ENCODE data around the gene CRHR1.

Gene CRHR1

GRCh38 chr17:45775576-45776011 is 8.5 kb upstream of the CRHR1 start:
- Histone ChIP-seq H3K4me1 (ENCODE audit: control insufficient read depth, insufficient read depth, low read length, poor library complexity, severe bottlenecking) (no peaks in the 10 kb centered on the region), H3K27ac (ENCODE audit: insufficient read depth, low read length, poor library complexity, severe bottlenecking) (no peak overlapping the region), H3K36me3 (ENCODE audit: control insufficient read depth, insufficient read depth, low read length) (no peaks in the 10 kb centered on the region), H3K4me3 (ENCODE audit: insufficient read depth, low read depth, low read length, poor library complexity, severe bottlenecking) (no peak overlapping the region), H3K9me3 (ENCODE audit: control insufficient read depth, low read length) (no peaks in the 10 kb centered on the region), H3K27me3 (replicated peaks; ENCODE audit: control insufficient read depth, insufficient read depth, low read length, poor library complexity, severe bottlenecking) (no peaks in the 10 kb centered on the region)
- no peak for DNase-seq

- no peak for DNase-seq
- Histone ChIP-seq H3K9me3 (ENCODE audit: control insufficient read depth, low read length) (no peaks in the 10 kb centered on the region), H3K36me3 (ENCODE audit: control insufficient read depth, insufficient read depth, low read length) (no peaks in the 10 kb centered on the region), H3K4me1 (ENCODE audit: control insufficient read depth, insufficient read depth, low read length, poor library complexity, severe bottlenecking) (no peaks in the 10 kb centered on the region), H3K4me3 (ENCODE audit: insufficient read depth, low read depth, low read length, poor library complexity, severe bottlenecking) (no peak overlapping the region), H3K27ac (ENCODE audit: insufficient read depth, low read length, poor library complexity, severe bottlenecking) (no peak overlapping the region), H3K27me3 (replicated peaks; ENCODE audit: control insufficient read depth, insufficient read depth, low read length, poor library complexity, severe bottlenecking) (peaks cover 3% of the 10 kb centered on the region)
Measured at GRCh38 chr17:45776896-45777295, 7.2 kb upstream of the CRHR1 start.

DNA sequence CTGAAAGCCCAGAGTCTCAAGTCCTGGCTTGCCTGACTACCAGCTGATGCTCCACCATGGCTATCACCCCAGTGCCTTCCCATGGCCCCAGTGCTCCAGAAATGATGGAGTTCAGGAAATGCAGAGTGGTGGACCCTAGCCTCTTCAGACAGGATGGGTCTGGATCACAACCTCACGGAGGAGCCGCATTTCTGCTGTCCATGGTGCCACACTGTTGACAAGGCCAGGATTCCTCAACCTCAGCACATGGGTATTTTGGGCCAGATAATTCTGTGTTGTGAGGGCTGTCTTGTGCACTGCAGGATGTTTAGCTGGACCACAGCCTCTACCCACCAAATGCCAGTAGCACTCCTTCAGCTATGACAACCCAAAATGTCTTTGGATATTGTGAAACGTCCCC is 6.7 kb upstream of the CRHR1 start:
- DNase-seq: no peak
- Histone ChIP-seq H3K9me3 (ENCODE audit: control insufficient read depth, low read length) (no peaks in the 10 kb centered on the region), H3K27me3 (replicated peaks; ENCODE audit: control insufficient read depth, insufficient read depth, low read length, poor library complexity, severe bottlenecking) (peaks cover 4% of the 10 kb centered on the region)

GRCh38 chr17:45780921-45781320 is 3.2 kb upstream of the CRHR1 start:
- H3K4me3 ChIP-seq (ENCODE audit: insufficient read depth, low read depth, low read length, poor library complexity, severe bottlenecking): no peak overlapping the region
- H3K27me3 ChIP-seq (replicated peaks; ENCODE audit: control insufficient read depth, insufficient read depth, low read length, poor library complexity, severe bottlenecking): peaks cover 23% of the 10 kb centered on the region

More for the DNA sequence above, 6.7 kb upstream of the CRHR1 start:
- no peaks in the 10 kb centered on the region for H3K36me3 ChIP-seq (ENCODE audit: control insufficient read depth, insufficient read depth, low read length)
- H3K4me1 ChIP-seq (ENCODE audit: control insufficient read depth, insufficient read depth, low read length, poor library complexity, severe bottlenecking): no peaks in the 10 kb centered on the region
- H3K27ac ChIP-seq (ENCODE audit: insufficient read depth, low read length, poor library complexity, severe bottlenecking): no peak overlapping the region
- H3K4me3 ChIP-seq (ENCODE audit: insufficient read depth, low read depth, low read length, poor library complexity, severe bottlenecking): no peak overlapping the region

GRCh38 chr17:45782889-45783592 is 1.1 kb upstream of the CRHR1 start:
- peak overlapping the region; percentile 54 for H3K4me3 ChIP-seq (ENCODE audit: insufficient read depth, low read depth, low read length, poor library complexity, severe bottlenecking)
- H3K27me3 ChIP-seq (replicated peaks; ENCODE audit: control insufficient read depth, insufficient read depth, low read length, poor library complexity, severe bottlenecking): peaks cover 23% of the 10 kb centered on the region
- H3K27ac ChIP-seq (ENCODE audit: insufficient read depth, low read length, poor library complexity, severe bottlenecking): no peak overlapping the region
- DNase-seq: peak in 1 of 3 donors; percentile 6
- peaks cover 16% of the 10 kb centered on the region for H3K4me1 ChIP-seq (ENCODE audit: control insufficient read depth, insufficient read depth, low read length, poor library complexity, severe bottlenecking)
- H3K36me3 ChIP-seq (ENCODE audit: control insufficient read depth, insufficient read depth, low read length): no peaks in the 10 kb centered on the region
- H3K9me3 ChIP-seq (ENCODE audit: control insufficient read depth, low read length): no peaks in the 10 kb centered on the region

More at GRCh38 chr17:45780921-45781320, 3.2 kb upstream of the CRHR1 start:
- no peak for DNase-seq
- Histone ChIP-seq H3K27ac (ENCODE audit: insufficient read depth, low read length, poor library complexity, severe bottlenecking) (no peak overlapping the region), H3K36me3 (ENCODE audit: control insufficient read depth, insufficient read depth, low read length) (no peaks in the 10 kb centered on the region), H3K4me1 (ENCODE audit: control insufficient read depth, insufficient read depth, low read length, poor library complexity, severe bottlenecking) (peaks cover 16% of the 10 kb centered on the region), H3K9me3 (ENCODE audit: control insufficient read depth, low read length) (no peaks in the 10 kb centered on the region)

GRCh38 chr17:45783593-45784292 is 377 bp upstream of the CRHR1 start:
- Histone ChIP-seq H3K27me3 (replicated peaks; ENCODE audit: control insufficient read depth, insufficient read depth, low read length, poor library complexity, severe bottlenecking) (peaks cover 23% of the 10 kb centered on the region), H3K36me3 (ENCODE audit: control insufficient read depth, insufficient read depth, low read length) (no peaks in the 10 kb centered on the region), H3K4me1 (ENCODE audit: control insufficient read depth, insufficient read depth, low read length, poor library complexity, severe bottlenecking) (peaks cover 16% of the 10 kb centered on the region), H3K4me3 (ENCODE audit: insufficient read depth, low read depth, low read length, poor library complexity, severe bottlenecking) (peak overlapping the region; percentile 54), H3K27ac (ENCODE audit: insufficient read depth, low read length, poor library complexity, severe bottlenecking) (no peak overlapping the region), H3K9me3 (ENCODE audit: control insufficient read depth, low read length) (no peaks in the 10 kb centered on the region)
- DNase-seq: no peak

DNA sequence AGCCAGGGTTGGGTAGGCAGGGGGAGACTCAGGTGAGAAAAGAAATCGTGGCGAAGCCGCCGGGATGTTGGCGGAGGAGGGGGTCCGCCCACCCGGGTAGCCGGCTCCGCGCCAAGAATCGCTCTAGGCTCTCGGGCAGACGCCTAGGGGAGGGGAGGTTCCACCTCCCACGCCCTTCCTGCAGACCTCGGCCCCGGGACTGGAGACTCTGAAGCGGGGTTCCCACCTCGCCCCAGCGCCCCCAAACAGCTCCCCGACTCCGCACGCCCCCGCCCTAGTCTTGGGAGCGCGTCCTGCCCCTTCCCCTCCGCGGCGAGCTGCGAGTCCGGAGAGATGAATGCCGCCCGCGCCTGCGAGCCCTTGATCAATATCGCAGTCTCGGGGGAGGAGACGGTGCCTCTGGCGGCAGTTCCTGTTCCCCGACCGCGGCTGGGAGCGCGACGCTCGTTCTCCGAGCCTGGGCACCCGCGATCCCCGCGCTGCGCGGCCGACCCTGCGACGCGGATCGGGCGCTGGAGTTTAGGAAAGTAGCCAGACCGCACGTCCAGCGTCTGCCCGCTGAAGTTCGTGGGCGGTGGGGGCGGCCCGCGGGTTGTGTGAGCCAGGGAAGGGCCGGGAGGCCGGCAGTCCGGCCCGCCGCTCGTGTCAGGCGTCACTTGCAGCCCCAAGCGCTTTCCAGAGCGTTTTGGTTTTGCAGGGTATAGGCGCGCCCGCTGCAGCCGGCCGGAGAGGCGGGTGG is 790 bp downstream of the CRHR1 start:
- no peak for DNase-seq
- Histone ChIP-seq H3K4me1 (ENCODE audit: control insufficient read depth, insufficient read depth, low read length, poor library complexity, severe bottlenecking) (peaks cover 16% of the 10 kb centered on the region), H3K27me3 (replicated peaks; ENCODE audit: control insufficient read depth, insufficient read depth, low read length, poor library complexity, severe bottlenecking) (peaks cover 23% of the 10 kb centered on the region), H3K36me3 (ENCODE audit: control insufficient read depth, insufficient read depth, low read length) (no peaks in the 10 kb centered on the region), H3K9me3 (ENCODE audit: control insufficient read depth, low read length) (no peaks in the 10 kb centered on the region), H3K27ac (ENCODE audit: insufficient read depth, low read length, poor library complexity, severe bottlenecking) (no peak overlapping the region), H3K4me3 (ENCODE audit: insufficient read depth, low read depth, low read length, poor library complexity, severe bottlenecking) (peak overlapping the region; percentile 71)

GRCh38 chr17:45785480-45786193 is 1.5 kb downstream of the CRHR1 start:
- H3K4me3 ChIP-seq (ENCODE audit: insufficient read depth, low read depth, low read length, poor library complexity, severe bottlenecking): peak overlapping the region; percentile 71
- H3K27me3 ChIP-seq (replicated peaks; ENCODE audit: control insufficient read depth, insufficient read depth, low read length, poor library complexity, severe bottlenecking): peaks cover 23% of the 10 kb centered on the region

DNA sequence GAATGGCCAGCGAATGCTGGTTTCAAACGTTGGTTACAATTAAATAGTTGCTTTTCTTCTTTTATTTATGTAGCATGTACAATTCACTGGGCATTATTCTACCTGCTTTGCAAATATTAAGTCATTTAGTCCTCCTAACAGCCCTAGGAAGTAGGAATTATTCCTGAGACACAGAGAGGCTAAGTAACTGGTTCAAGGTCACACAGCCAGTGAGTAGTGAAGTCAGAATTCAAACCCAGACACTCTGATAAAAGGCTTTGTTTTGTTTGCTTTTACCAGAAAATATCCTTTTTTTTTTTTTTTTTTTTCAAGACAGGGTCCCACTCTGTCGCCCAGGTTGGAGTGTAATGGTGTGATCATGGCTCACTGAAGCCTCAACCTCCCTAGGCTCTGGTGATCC is 2.2 kb downstream of the CRHR1 start:
- Histone ChIP-seq H3K27me3 (replicated peaks; ENCODE audit: control insufficient read depth, insufficient read depth, low read length, poor library complexity, severe bottlenecking) (peaks cover 23% of the 10 kb centered on the region), H3K36me3 (ENCODE audit: control insufficient read depth, insufficient read depth, low read length) (no peaks in the 10 kb centered on the region), H3K9me3 (ENCODE audit: control insufficient read depth, low read length) (no peaks in the 10 kb centered on the region), H3K4me1 (ENCODE audit: control insufficient read depth, insufficient read depth, low read length, poor library complexity, severe bottlenecking) (peaks cover 16% of the 10 kb centered on the region), H3K27ac (ENCODE audit: insufficient read depth, low read length, poor library complexity, severe bottlenecking) (no peak overlapping the region), H3K4me3 (ENCODE audit: insufficient read depth, low read depth, low read length, poor library complexity, severe bottlenecking) (no peak overlapping the region)
- DNase-seq: no peak

More at GRCh38 chr17:45785480-45786193, 1.5 kb downstream of the CRHR1 start:
- H3K9me3 ChIP-seq (ENCODE audit: control insufficient read depth, low read length): no peaks in the 10 kb centered on the region
- H3K4me1 ChIP-seq (ENCODE audit: control insufficient read depth, insufficient read depth, low read length, poor library complexity, severe bottlenecking): peaks cover 16% of the 10 kb centered on the region
- H3K36me3 ChIP-seq (ENCODE audit: control insufficient read depth, insufficient read depth, low read length): no peaks in the 10 kb centered on the region
- no peak overlapping the region for H3K27ac ChIP-seq (ENCODE audit: insufficient read depth, low read length, poor library complexity, severe bottlenecking)
- DNase-seq: no peak
